ENCODE data around the gene TRIP13. TPM values are rescaled to one million over a fixed set of nuclear protein-coding genes. Genes with fewer than 3 reads are reported as not detected.

Gene TRIP13
- total and polyA plus RNA-seq, 2 experiments from 2014 or later, result 42.5 to 44.8 TPM

DNA sequence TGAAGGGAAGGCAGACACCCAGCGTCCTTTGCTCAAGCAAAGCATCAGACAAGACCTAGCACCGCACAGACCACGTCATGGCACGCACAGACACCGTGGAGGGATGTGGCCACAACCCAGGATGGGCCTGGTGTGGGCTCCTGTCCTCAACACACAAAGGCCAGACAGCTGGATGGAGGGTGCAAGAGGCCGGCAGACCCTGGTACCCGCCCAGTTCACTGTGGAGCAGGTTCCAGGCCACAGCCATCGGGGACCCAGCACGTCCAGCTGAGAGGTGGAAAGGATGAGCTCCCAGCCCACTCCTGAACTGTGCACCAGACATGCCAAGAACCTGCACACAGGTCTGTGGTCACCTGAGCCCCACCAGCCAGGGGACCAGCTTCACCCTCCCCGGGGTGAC is 26.9 kb upstream of the TRIP13 start:
- peaks cover 67% of the 10 kb centered on the region for H3K36me3 Mint-ChIP-seq (ENCODE audit: low read depth)
- no peaks in the 10 kb centered on the region for H3K9me2 ChIP-seq (ENCODE audit: insufficient read depth)
- H3K27ac Mint-ChIP-seq, result no peak overlapping the region
- no peak overlapping the region for H3K4me3 Mint-ChIP-seq
- no peaks in the 10 kb centered on the region for H3K27me3 ChIP-seq (ENCODE audit: insufficient read depth)
- H3K27ac ChIP-seq (ENCODE audit: low read depth), result no peak overlapping the region
- no peak for DNase-seq (ENCODE audit: low spot score)
- H3K36me3 ChIP-seq (ENCODE audit: insufficient read depth), result peaks cover 30% of the 10 kb centered on the region
- H3F3A ChIP-seq (replicated peaks; ENCODE audit: low read depth), result 0 out of 2 replicates have a peak, but pooled peaks cover 4% of the 10 kb centered on the region
- H3K4me1 Mint-ChIP-seq, result peaks cover 5% of the 10 kb centered on the region; the same call in 2 of the 3 replicates
- H4K20me1 ChIP-seq (replicated peaks; ENCODE audit: insufficient read depth), result peaks cover 13% of the 10 kb centered on the region
- H3K4me3 ChIP-seq, result no peak overlapping the region
- no peak overlapping the region for H3K4me2 ChIP-seq
- H3K79me2 ChIP-seq (replicated peaks; ENCODE audit: insufficient read depth), result no peaks in the 10 kb centered on the region
- TF ChIP-seq, protein P1, sequence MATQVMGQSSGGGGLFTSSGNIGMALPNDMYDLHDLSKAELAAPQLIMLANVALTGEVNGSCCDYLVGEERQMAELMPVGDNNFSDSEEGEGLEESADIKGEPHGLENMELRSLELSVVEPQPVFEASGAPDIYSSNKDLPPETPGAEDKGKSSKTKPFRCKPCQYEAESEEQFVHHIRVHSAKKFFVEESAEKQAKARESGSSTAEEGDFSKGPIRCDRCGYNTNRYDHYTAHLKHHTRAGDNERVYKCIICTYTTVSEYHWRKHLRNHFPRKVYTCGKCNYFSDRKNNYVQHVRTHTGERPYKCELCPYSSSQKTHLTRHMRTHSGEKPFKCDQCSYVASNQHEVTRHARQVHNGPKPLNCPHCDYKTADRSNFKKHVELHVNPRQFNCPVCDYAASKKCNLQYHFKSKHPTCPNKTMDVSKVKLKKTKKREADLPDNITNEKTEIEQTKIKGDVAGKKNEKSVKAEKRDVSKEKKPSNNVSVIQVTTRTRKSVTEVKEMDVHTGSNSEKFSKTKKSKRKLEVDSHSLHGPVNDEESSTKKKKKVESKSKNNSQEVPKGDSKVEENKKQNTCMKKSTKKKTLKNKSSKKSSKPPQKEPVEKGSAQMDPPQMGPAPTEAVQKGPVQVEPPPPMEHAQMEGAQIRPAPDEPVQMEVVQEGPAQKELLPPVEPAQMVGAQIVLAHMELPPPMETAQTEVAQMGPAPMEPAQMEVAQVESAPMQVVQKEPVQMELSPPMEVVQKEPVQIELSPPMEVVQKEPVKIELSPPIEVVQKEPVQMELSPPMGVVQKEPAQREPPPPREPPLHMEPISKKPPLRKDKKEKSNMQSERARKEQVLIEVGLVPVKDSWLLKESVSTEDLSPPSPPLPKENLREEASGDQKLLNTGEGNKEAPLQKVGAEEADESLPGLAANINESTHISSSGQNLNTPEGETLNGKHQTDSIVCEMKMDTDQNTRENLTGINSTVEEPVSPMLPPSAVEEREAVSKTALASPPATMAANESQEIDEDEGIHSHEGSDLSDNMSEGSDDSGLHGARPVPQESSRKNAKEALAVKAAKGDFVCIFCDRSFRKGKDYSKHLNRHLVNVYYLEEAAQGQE (IDR thresholded peaks at IDR 0.05; ENCODE audit: unreplicated experiment), result no peak
- TF ChIP-seq ETS1 (IDR thresholded peaks at IDR 0.05) (no peak), EZH2phosphoT487 (IDR thresholded peaks at IDR 0.05; ENCODE audit: unreplicated experiment) (no peak), POLR2AphosphoS5 (IDR thresholded peaks at IDR 0.05; ENCODE audit: low read depth) (no peak), ZNF331 (CRISPR knock-in tag; IDR thresholded peaks at IDR 0.05; ENCODE audit: low read depth) (no peak), JUNB (IDR thresholded peaks at IDR 0.05; ENCODE audit: unreplicated experiment) (no peak), CTCF (conservative IDR thresholded peaks at IDR 0.05; ENCODE audit: low read depth in 2 of 2) (no peak), CREB1 (CRISPR knock-in tag; IDR thresholded peaks at IDR 0.05; ENCODE audit: low read depth) (no peak), ZNF114 (CRISPR knock-in tag; IDR thresholded peaks at IDR 0.05) (no peak), NANOG (IDR thresholded peaks at IDR 0.05; ENCODE audit: borderline replicate concordance) (no peak), EZH2 (IDR thresholded peaks at IDR 0.05; ENCODE audit: low read depth, unreplicated experiment) (no peak), STAT1 (IDR thresholded peaks at IDR 0.05; ENCODE audit: unreplicated experiment) (no peak)
- TF ChIP-seq, protein P2, sequence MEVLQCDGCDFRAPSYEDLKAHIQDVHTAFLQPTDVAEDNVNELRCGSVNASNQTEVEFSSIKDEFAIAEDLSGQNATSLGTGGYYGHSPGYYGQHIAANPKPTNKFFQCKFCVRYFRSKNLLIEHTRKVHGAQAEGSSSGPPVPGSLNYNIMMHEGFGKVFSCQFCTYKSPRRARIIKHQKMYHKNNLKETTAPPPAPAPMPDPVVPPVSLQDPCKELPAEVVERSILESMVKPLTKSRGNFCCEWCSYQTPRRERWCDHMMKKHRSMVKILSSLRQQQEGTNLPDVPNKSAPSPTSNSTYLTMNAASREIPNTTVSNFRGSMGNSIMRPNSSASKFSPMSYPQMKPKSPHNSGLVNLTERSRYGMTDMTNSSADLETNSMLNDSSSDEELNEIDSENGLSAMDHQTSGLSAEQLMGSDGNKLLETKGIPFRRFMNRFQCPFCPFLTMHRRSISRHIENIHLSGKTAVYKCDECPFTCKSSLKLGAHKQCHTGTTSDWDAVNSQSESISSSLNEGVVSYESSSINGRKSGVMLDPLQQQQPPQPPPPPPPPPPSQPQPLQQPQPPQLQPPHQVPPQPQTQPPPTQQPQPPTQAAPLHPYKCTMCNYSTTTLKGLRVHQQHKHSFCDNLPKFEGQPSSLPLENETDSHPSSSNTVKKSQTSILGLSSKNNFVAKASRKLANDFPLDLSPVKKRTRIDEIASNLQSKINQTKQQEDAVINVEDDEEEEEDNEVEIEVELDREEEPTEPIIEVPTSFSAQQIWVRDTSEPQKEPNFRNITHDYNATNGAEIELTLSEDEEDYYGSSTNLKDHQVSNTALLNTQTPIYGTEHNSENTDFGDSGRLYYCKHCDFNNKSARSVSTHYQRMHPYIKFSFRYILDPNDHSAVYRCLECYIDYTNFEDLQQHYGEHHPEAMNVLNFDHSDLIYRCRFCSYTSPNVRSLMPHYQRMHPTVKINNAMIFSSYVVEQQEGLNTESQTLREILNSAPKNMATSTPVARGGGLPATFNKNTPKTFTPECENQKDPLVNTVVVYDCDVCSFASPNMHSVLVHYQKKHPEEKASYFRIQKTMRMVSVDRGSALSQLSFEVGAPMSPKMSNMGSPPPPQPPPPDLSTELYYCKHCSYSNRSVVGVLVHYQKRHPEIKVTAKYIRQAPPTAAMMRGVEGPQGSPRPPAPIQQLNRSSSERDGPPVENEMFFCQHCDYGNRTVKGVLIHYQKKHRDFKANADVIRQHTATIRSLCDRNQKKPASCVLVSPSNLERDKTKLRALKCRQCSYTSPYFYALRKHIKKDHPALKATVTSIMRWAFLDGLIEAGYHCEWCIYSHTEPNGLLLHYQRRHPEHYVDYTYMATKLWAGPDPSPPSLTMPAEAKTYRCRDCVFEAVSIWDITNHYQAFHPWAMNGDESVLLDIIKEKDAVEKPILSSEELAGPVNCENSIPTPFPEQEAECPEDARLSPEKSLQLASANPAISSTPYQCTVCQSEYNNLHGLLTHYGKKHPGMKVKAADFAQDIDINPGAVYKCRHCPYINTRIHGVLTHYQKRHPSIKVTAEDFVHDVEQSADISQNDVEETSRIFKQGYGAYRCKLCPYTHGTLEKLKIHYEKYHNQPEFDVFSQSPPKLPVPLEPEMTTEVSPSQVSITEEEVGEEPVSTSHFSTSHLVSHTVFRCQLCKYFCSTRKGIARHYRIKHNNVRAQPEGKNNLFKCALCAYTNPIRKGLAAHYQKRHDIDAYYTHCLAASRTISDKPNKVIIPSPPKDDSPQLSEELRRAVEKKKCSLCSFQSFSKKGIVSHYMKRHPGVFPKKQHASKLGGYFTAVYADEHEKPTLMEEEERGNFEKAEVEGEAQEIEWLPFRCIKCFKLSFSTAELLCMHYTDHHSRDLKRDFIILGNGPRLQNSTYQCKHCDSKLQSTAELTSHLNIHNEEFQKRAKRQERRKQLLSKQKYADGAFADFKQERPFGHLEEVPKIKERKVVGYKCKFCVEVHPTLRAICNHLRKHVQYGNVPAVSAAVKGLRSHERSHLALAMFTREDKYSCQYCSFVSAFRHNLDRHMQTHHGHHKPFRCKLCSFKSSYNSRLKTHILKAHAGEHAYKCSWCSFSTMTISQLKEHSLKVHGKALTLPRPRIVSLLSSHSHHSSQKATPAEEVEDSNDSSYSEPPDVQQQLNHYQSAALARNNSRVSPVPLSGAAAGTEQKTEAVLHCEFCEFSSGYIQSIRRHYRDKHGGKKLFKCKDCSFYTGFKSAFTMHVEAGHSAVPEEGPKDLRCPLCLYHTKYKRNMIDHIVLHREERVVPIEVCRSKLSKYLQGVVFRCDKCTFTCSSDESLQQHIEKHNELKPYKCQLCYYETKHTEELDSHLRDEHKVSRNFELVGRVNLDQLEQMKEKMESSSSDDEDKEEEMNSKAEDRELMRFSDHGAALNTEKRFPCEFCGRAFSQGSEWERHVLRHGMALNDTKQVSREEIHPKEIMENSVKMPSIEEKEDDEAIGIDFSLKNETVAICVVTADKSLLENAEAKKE (CRISPR knock-in tag; IDR thresholded peaks at IDR 0.05), result no peak
- H3K4me1 ChIP-seq (ENCODE audit: insufficient read depth), result no peaks in the 10 kb centered on the region
- no peaks in the 10 kb centered on the region; the same call in 2 of the 3 replicates for H3K9me3 Mint-ChIP-seq
- H2AFZ ChIP-seq, result no peak overlapping the region
- H3K27me3 Mint-ChIP-seq (ENCODE audit: insufficient read depth, low read depth, poor library complexity), result no peaks in the 10 kb centered on the region
- ATAC-seq, result no peak
